Mesodermal cell (in vitro differentiated cells): ENCODE results near the gene SLCO6A1.

Experiments
- H3K27ac ChIP-seq: 2 replicates; pipeline ENCODE4 v1.7.0; 2013; ENCODE audit warnings: mild to moderate bottlenecking, low read depth, low read length, moderate library complexity; ENCODE audit not compliant: severe bottlenecking
- H3K36me3 ChIP-seq: 2 replicates; pipeline ENCODE4 v1.7.1; 2013; ENCODE audit warnings: mild to moderate bottlenecking, low read length, moderate library complexity; ENCODE audit not compliant: control insufficient read depth, insufficient read depth
- H3K4me1 ChIP-seq: one replicate; pipeline ENCODE4 v1.7.1; 2013; ENCODE audit warnings: mild to moderate bottlenecking, low read length; ENCODE audit not compliant: insufficient read depth, control insufficient read depth, poor library complexity, severe bottlenecking
- H3K4me3 ChIP-seq: 2 replicates; pipeline ENCODE4 v1.7.0; 2013; ENCODE audit warnings: low read length, control low read depth, mild to moderate bottlenecking; ENCODE audit not compliant: insufficient read depth, poor library complexity, severe bottlenecking; ENCODE audit errors: extremely low read depth
- H3K9me3 ChIP-seq: 2 replicates; pipeline ENCODE4 v1.7.1; 2013; ENCODE audit warnings: mild to moderate bottlenecking, low read length, moderate library complexity; ENCODE audit not compliant: control insufficient read depth
- WGBS, 2 experiments: methylation state at CpG; one replicate each; pipeline ENCODE4 v1.1.5; 2013; ENCODE audit warnings: missing lambda C conversion rate in 2 of 2; ENCODE audit not compliant: insufficient coverage in 2 of 2; 5-methylcytosine and 5-hydroxymethylcytosine counted together

SLCO6A1 gene

GRCh38 chr5:102341681-102342288, 157.0 kb downstream of the SLCO6A1 start:
- H3K4me1 ChIP-seq, result peaks cover 14% of the 10 kb centered on the region
- no peaks in the 10 kb centered on the region for H3K9me3 ChIP-seq
- no peaks in the 10 kb centered on the region for H3K36me3 ChIP-seq
- WGBS, 2 experiments, result 100% methylated on average over 1 to 2 of the region's 2 CpGs
- no peak overlapping the region for H3K27ac ChIP-seq
- no peak overlapping the region for H3K4me3 ChIP-seq

- no peaks in the 10 kb centered on the region for H3K4me1 ChIP-seq
- H3K4me3 ChIP-seq, result no peak overlapping the region
- 83 to 100% methylated on average over 1 of the region's 2 CpGs for WGBS, 2 experiments
- no peaks in the 10 kb centered on the region for H3K36me3 ChIP-seq
- no peaks in the 10 kb centered on the region for H3K9me3 ChIP-seq
- no peak overlapping the region for H3K27ac ChIP-seq
Measured at GRCh38 chr5:102324714-102325113, 174.1 kb downstream of the SLCO6A1 start.
